NOMO-1 (cell line): Measurements from ENCODE around the gene CSH1.
"Not testable (repeated sequence)": the region's sequence is repeated elsewhere in the genome, so short reads cannot be mapped to it uniquely, and the experiment has no call there.

Source experiments
- DNase-seq, 2 experiments: peaks; one replicate each; lab custom pipeline; 2025; ENCODE audit not compliant: unreplicated experiment in 2 of 2; lab: John Stamatoyannopoulos, UW

The CSH1 gene

GRCh38 chr17:63871646-63872365 lies 24.6 kb downstream of the CSH1 start:
- not testable (repeated sequence) for DNase-seq

- not testable (repeated sequence) for DNase-seq
Measured at GRCh38 chr17:63870292-63870665, 26.1 kb downstream of the CSH1 start.

GRCh38 chr17:63869491-63870291 lies 26.7 kb downstream of the CSH1 start:
- DNase-seq = not testable (repeated sequence)

GRCh38 chr17:63866625-63867024 lies 29.7 kb downstream of the CSH1 start:
- not testable (repeated sequence) for DNase-seq

- DNase-seq = no peak
Measured at GRCh38 chr17:63859257-63859656, 37.1 kb downstream of the CSH1 start.

- not testable (repeated sequence) for DNase-seq
Measured at GRCh38 chr17:63856425-63856824, 39.9 kb downstream of the CSH1 start.

GRCh38 chr17:63855185-63855584 lies 41.2 kb downstream of the CSH1 start:
- DNase-seq = no peak

- no peak for DNase-seq
Measured at GRCh38 chr17:63854709-63855108, 41.7 kb downstream of the CSH1 start.

- no peak for DNase-seq
Measured at GRCh38 chr17:63853260-63853659, 43.1 kb downstream of the CSH1 start.

GRCh38 chr17:63850401-63850800 lies 46.0 kb downstream of the CSH1 start:
- DNase-seq = no peak

- DNase-seq = peak; percentile 95 to 98
Measured at GRCh38 chr17:63848834-63849689, 47.3 kb downstream of the CSH1 start.

- DNase-seq = no peak
Measured at GRCh38 chr17:63847525-63848249, 48.7 kb downstream of the CSH1 start.

GRCh38 chr17:63845509-63845908 lies 50.9 kb downstream of the CSH1 start:
- no peak for DNase-seq
